Right lobe of liver (tissue), 6 donors: ENCODE data around the gene ATP8B3. TPM values are rescaled to one million over a fixed set of nuclear protein-coding genes. Genes with fewer than 3 reads are reported as not detected.

ENCODE experiments used
- ATAC-seq, 4 donors: fragments of 200-7000 bp; cut with Tn5 transposase; one replicate each; pipeline ENCODE4 v1.9.1; 2020; ENCODE audit warnings: mild to moderate bottlenecking in 4 of 4, moderate library complexity in 4 of 4
- DNase-seq, 3 donors: peaks; one replicate each; pipeline ENCODE4 v3.0.0-alpha.2; 2020
- H3K27ac ChIP-seq, 3 donors: fragments of 200-600 bp; one replicate each; pipeline ENCODE4 v1.8.0; 2022
- H3K27me3 ChIP-seq, 2 donors: fragments of 200-600 bp; one replicate each; pipeline ENCODE4 v1.8.0; 2022
- H3K36me3 ChIP-seq, 4 donors: fragments of 200-600 bp; sonication (generic) in 1 of 4; one replicate each; pipeline versions ENCODE4 v1.5.1 to v1.8.0; 2017 to 2022; ENCODE audit warnings: control low read depth in 1 of 4
- H3K4me1 ChIP-seq, 4 donors: fragments of 200-600 bp; sonication (generic) in 1 of 4; one replicate each; pipeline versions ENCODE4 v1.5.1 to v1.8.0; 2017 to 2022; ENCODE audit warnings: control low read depth in 1 of 4
- H3K4me3 ChIP-seq, 3 donors: fragments of 200-600 bp; one replicate each; pipeline ENCODE4 v1.8.0; 2022
- H3K9me3 ChIP-seq, 4 donors: fragments of 200-600 bp; sonication (generic) in 1 of 4; one replicate each; pipeline versions ENCODE4 v1.5.1 to v1.8.0; 2017 to 2022; ENCODE audit warnings: control low read depth in 1 of 4
- CTCF ChIP-seq, 4 donors: fragments of 200-600 bp in 3 of 4; fragments of 450-650 bp in 1 of 4; IDR thresholded peaks; one replicate each; pipeline versions ENCODE4 v1.5.1 to v1.8.0; 2016 to 2022; ENCODE audit warnings: antibody characterized with exemption in 4 of 4, mild to moderate bottlenecking in 2 of 4
- POLR2A ChIP-seq: fragments of 450-650 bp; IDR thresholded peaks from one replicate; pipeline ENCODE4 v1.6.1; 2017; ENCODE audit warnings: antibody characterized with exemption, mild to moderate bottlenecking
- WGBS: methylation state at CpG from one replicate; pipeline ENCODE4 v1.1.6; 2018; ENCODE audit warnings: low coverage, low lambda C conversion rate; ENCODE audit not compliant: insufficient coverage; ENCODE audit errors: missing lambda C conversion rate; 5-methylcytosine and 5-hydroxymethylcytosine counted together
- intact Hi-C, 2 donors: fragments of 100-400 bp; cut with DNase I; formaldehyde crosslinking; loops; one replicate each; pipeline versions ENCODE4 v1.11.2 to v1.14.1; 2022
- total RNA-seq, 6 experiments: library from RNA; depleted of rRNA in 2 of 6; stranded (reverse); fragments of >200 nt in 2 of 6; fragmentation: NEBNext Ultra II Directional in 3 of 6; extraction: Animal tissue kit (Norgen Biotek cat#: 25700) in 3 of 6; gene quantifications; one replicate each; pipeline versions ENCODE4 v1.1.0 to v1.2.4, GENCODE V29; 2016 to 2023
- donor health status: DM: no; HTN: yes; CAD: no.
- donor health status: DM: no; HTN: no; CAD: no.
- donor health status: DM: no; HTN: no; CAD: no.
- donor health status: DM: no; HTN: yes; CAD: no.
- donor health status: DM: no; HTN: yes; CAD: no.

The ATP8B3 gene
- total RNA-seq, 6 experiments from 2014 or later, result 0.86 to 5.7 (median 3.1) TPM

GRCh38 chr19:1756705-1757465 is 55.2 kb downstream of the ATP8B3 start:
- H3K4me1 ChIP-seq, result peaks cover 0 to 7% (median 0%) of the 10 kb centered on the region in 4 donors
- WGBS, result 11% methylated on average over 8 of the region's 29 CpGs
- H3K9me3 ChIP-seq, result no peaks in the 10 kb centered on the region
- no peaks in the 10 kb centered on the region for H3K36me3 ChIP-seq
- H3K27ac ChIP-seq, result no peak overlapping the region
- no peak overlapping the region for H3K4me3 ChIP-seq
- H3K27me3 ChIP-seq, result peaks cover 7 to 60% of the 10 kb centered on the region in 2 donors
- DNase-seq (no peak), ATAC-seq (no peak)
- intact Hi-C loops, result no loop called here
- TF ChIP-seq CTCF (IDR thresholded peaks at IDR 0.05), result no peak
- TF ChIP-seq POLR2A, result no peak

GRCh38 chr19:1756264-1756663 is 55.8 kb downstream of the ATP8B3 start:
- Histone ChIP-seq H3K9me3 (no peaks in the 10 kb centered on the region), H3K4me3 (no peak overlapping the region)
- no peak for DNase-seq

GRCh38 chr19:1755467-1756171 is 56.5 kb downstream of the ATP8B3 start:
- no peaks in the 10 kb centered on the region for H3K36me3 ChIP-seq

More at GRCh38 chr19:1756264-1756663, 55.8 kb downstream of the ATP8B3 start:
- H3K27ac ChIP-seq, result no peak overlapping the region
- H3K36me3 ChIP-seq, result no peaks in the 10 kb centered on the region
- intact Hi-C loops, result no loop called here
- no peak for ATAC-seq
- TF ChIP-seq POLR2A (no peak), CTCF (IDR thresholded peaks at IDR 0.05) (no peak)
- H3K4me1 ChIP-seq, result peaks cover 0 to 7% (median 0%) of the 10 kb centered on the region in 4 donors
- WGBS, result 5% methylated on average over 11 of the region's 20 CpGs
- peaks cover 5 to 58% of the 10 kb centered on the region in 2 donors for H3K27me3 ChIP-seq

More at GRCh38 chr19:1755467-1756171, 56.5 kb downstream of the ATP8B3 start:
- no peaks in the 10 kb centered on the region for H3K9me3 ChIP-seq
- 6% methylated on average over 12 of the region's 43 CpGs for WGBS
- TF ChIP-seq POLR2A, result no peak
- TF ChIP-seq CTCF (IDR thresholded peaks at IDR 0.05), result no peak
- ATAC-seq (no peak), DNase-seq (no peak)
- no peak overlapping the region for H3K27ac ChIP-seq
- intact Hi-C loops, result no loop called here
- peaks cover 0 to 7% (median 0%) of the 10 kb centered on the region in 4 donors for H3K4me1 ChIP-seq
- no peak overlapping the region for H3K4me3 ChIP-seq
- H3K27me3 ChIP-seq, result peaks cover 5 to 63% of the 10 kb centered on the region in 2 donors
